HFF-Myc (cell line): ENCODE measurements around the gene TREX2.

ENCODE experiments used
- DNase-seq: peaks from one replicate; pipeline ENCODE4 v3.0.0-alpha.2; 2011; ENCODE audit warnings: low read depth; ENCODE audit errors: extremely low read depth
- H3K4me3 ChIP-seq: replicated peaks from 2 replicates; pipeline ENCODE4 v1.5.1; 2011; ENCODE audit warnings: low read depth, mild to moderate bottlenecking, control low read depth, low read length
- CTCF ChIP-seq: IDR thresholded peaks from 2 replicates; pipeline ENCODE4 v1.5.1; 2012; ENCODE audit warnings: mild to moderate bottlenecking, low read depth, low read length, control low read depth; ENCODE audit errors: missing control alignments

The TREX2 gene

DNA sequence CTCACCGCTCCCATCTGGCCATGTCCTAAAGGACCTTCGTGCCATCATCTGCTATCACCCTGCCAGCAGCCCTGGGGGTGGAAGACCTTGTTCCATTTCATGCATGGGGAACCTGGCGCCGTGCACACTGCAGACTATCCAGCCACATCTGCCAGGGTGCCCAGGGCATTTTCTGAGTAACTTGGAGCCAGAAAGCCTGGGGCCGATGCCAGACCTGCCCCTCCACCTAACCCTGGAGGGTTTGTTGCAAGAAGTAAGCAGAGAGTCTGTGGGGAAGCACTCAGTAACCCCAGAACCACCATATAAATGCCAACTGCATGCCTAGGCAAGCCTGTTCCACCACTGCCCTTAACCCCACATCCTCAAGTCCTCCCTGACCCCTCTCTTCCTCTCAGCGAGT, 17.2 kb upstream of the TREX2 start:
- no peak for TF ChIP-seq CTCF
- no peak overlapping the region for H3K4me3 ChIP-seq
- no peak for DNase-seq

- no peak overlapping the region for H3K4me3 ChIP-seq
Observed at GRCh38 chrX:153462291-153462690, 16.4 kb upstream of the TREX2 start.

DNA sequence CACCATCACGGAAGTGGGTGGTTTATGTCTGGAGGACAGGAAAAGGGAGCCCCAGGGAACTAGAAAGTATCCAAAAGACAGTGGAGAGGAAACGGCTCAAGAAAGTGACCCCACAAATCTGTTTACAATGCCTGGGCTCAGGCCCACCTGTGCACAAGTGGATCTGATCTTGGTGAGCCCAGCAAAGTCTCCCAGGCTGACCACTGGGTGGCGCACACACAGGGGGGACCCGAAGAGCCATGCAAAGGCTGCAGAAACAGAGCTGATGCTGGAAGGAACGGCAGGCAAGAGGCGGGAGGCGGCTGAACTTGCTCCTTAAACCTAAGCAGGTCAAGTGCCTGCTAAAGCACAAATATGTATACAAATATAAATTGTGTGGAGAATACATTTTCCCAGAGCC, 15.0 kb upstream of the TREX2 start:
- no peak overlapping the region for H3K4me3 ChIP-seq
- no peak for DNase-seq
- TF ChIP-seq CTCF = peak; percentile 66

More at GRCh38 chrX:153462291-153462690, 16.4 kb upstream of the TREX2 start:
- no peak for TF ChIP-seq CTCF
- DNase-seq = no peak

DNA sequence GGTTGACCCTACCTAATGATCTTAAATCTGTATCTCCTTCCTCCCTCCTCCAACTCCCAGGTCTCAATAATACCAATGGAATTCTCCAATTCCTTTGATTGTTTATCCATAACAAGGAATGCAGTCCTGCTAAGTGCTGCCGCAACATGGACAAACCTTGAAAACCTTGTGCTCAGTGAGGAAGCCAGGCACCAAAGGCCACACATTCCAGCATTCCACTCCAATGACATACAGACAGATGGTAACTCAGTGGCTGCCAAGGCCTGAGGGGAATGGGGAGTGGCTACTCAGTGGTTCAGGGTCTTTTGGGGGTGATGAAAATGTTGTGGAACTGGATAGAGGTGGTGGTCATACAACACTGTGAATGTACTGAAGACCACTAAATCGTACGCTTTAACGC, 14.1 kb upstream of the TREX2 start:
- no peak for TF ChIP-seq CTCF
- DNase-seq = no peak
- H3K4me3 ChIP-seq = no peak overlapping the region

GRCh38 chrX:153458476-153458875, 12.6 kb upstream of the TREX2 start:
- no peak for DNase-seq
- no peak for TF ChIP-seq CTCF
- no peak overlapping the region for H3K4me3 ChIP-seq

DNA sequence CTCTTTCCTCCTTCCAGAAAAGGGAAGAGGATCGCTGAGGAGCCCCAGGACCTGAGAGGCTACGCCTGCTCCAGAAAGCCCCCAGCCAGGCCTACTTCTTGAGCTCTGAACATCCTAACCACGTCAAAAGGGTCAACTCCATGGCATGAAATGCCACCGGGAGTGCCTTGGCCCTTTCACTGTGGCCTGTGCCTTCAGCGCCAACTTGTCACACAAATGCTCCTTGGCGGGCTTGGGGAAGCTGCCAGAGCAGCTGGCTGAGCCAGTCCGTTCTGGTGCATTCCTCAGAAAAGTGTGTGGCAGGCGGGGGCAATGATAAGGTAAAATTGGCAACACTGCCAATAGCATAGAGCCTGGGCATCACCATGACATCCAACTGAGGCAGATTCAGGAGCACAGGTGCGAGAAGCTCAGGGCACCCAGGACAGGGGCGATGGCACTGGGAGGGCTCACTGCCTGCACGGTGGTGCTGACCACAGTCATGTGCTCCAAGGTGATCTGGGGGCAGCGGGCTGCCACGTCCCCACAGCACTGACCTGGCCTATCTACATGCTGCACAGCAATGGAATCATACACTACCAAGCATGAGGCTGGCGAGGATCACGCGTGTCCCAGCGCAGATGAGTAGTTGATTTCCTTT, 12.1 kb upstream of the TREX2 start:
- no peak for TF ChIP-seq CTCF
- no peak for DNase-seq
- H3K4me3 ChIP-seq = no peak overlapping the region
